8988T (cell line): Measurements from ENCODE around the gene MATN1.
A peak's percentile ranks its signal among the peaks of the same experiment; 100 is the strongest.

Source experiments
- DNase-seq: peaks from one replicate; pipeline ENCODE4 v3.0.0; 2011

The MATN1 gene

DNA sequence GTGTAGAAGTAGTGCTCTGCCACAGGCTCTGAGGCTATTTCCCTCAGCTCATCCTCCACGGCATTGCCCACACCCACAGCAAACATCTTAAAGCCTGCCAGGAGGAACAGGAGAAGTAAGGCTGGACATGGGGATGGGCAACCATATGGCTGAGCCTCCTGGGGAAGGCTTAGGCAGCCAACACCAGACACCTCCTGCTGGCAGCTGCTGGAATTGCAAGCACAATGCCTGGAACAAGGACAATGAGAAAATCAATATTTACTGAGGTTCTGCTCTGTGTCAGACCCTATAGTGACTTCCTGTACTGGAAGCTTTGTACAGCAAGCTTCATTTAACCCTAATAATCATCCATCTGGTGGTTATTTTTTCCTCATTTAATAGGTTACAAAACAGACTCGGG is 8.2 kb downstream of the MATN1 start:
- DNase-seq: no peak

DNA sequence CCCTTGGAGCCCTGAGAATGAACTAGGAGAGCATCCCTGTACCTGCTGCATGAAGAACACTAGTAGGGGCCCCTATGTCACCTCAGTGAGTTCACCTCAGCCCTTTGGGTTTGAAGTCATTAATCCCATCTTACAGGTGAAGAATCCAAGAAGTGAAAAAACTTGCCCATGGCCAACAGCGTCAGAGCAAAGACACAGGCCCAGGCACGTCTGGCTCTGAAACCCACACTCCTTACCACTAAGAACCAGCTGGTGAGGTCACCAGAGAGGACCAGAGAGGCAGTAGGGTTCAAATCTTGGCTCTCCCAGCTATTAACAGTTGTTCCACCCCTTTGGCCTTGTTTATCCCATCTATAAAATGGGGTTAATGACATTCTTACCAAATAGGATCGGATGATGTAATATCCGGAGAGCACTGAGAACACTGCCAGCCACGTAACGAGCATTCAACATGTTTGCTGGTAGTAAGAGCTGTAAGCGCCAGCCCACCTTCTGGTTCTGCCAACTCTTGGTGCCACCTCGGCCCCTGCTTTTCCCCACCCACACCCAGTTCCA is 8.8 kb downstream of the MATN1 start:
- DNase-seq: no peak

DNA sequence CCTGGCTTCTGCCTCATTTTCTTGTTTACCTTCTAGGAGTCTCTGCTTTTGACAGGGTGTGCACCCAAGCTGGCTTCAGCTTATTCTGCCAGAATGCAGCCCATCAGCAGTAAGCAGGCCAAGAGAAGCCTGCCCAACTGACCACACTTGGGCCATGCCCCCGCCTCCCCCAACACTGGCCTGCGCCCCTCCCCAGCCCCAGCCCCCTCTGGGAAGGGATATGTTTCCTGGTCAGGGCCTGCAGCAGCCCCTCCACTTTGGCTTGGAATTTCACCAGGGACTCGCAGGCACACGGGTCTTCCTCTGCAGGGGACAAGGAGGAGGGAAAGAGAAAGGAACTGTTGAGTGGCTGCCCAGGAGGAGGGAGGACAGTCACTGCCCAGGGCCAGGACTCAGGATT is 9.4 kb downstream of the MATN1 start:
- DNase-seq: no peak

DNA sequence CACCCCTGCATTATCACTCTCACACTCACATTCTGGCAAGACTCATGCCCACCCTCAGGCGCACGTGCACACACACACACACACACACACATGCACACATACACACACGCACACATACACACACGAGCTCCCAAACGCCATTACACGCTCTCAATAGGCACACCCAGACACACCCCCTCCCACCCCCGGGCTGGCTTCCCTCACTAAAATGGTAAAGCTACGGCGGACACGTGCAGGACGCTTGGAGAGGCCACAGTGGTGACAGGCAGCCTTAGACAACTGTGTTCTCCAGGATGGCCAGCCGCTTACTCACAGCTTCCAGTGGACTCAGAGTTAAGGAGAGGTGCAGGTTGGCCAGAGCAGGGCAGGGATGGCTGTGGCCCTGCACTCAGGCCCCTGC is 10.1 kb downstream of the MATN1 start:
- no peak for DNase-seq

DNA sequence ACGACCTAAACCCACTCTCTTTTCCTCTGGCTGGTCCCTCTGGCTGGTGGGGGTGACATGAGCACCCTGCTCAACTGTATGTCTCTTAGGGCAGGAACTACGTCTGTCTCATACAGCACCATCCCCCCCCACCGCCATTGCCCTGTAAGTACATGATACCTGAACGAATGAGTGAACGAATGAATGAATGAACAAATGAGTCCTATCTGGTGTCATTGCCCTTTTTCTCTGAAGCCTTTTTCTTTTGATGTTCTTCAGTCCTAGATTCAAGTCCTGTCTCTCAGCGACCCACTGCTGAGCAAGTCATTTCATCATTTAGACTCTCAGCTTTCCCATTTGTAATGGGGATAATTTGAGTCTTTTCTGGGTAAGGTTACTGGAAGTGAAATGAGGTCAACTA is 10.8 kb downstream of the MATN1 start:
- no peak for DNase-seq

DNA sequence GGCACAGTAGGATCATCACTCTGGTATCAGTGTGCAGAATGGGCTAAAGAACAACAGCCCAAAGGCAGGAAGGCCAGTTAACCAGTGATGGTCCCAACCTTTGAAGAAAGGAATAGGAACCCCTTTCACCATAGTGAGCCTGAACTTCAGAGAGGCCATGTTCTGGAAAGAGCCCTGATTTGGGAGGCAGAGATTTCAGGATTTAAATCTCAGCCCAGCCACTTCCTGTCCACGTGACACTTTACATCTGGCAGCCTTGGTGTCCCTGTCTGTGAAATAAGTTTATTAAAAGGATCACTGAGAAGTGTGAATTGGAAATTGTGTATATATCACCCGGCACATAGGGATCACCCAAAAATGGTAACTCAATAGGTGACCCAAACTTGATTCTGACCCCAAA is 13.0 kb downstream of the MATN1 start:
- DNase-seq: no peak

DNA sequence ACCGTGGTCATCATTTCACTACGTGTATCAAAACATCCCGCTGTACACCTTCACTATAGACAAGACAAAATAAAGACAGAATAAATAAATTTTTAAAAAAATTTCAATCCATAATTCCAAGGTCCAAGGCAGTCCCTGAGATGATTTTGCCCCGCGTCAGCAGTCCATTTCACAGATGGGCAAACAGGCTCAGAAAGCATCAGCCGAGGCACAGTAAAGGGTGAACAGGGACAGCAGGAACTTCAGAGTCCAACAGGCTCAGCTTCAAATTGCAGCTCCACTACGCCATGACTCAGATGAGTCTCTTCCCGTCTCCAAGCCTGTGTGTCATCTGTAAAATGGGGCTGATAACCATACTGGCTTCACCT is 15.0 kb downstream of the MATN1 start:
- no peak for DNase-seq

DNA sequence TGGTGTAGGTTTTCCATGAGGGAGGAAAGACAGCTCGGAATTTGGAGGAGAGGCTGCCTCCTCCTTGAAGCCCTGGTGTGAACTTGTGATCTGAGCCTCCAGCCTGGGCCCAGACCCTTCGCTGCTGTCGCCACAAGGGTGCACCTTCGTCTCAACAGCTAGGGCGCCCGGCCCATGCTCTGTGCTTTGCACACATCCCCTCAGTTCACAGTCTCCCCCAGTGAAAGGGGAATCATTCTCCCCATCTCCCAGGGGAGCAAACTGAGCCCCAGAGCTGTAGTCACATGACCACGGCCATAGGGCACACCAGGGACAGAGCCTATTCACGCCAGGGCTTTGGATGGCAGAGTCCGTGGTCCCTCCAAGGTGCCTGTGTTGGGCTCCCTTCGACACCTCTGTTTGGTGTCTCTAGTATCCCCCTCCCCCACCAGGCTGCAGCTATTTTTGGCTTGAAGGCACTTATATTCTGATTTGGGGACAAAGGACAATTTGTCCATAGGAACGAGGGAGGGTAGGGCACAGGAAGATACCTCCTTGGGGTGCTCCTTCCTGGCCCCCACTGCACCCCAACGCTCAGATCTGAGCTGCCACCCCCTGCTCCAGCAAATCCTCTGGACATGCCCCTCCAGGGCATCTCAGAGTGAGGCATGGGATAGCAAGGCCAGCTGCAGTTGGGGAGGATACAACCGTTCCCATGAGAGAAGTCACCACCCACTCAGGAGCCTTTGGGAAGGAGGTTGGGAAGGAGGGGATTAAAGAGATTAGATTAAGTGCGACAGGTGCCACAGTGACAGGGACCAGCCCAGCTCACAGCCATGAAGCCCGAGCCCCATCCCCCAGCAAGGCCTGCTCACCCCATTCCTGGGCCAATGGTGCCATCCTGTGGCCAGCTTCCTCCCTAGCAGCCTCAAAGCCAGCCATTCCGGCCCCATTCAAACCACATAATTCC is 15.7 kb downstream of the MATN1 start:
- peak; percentile 75 for DNase-seq

DNA sequence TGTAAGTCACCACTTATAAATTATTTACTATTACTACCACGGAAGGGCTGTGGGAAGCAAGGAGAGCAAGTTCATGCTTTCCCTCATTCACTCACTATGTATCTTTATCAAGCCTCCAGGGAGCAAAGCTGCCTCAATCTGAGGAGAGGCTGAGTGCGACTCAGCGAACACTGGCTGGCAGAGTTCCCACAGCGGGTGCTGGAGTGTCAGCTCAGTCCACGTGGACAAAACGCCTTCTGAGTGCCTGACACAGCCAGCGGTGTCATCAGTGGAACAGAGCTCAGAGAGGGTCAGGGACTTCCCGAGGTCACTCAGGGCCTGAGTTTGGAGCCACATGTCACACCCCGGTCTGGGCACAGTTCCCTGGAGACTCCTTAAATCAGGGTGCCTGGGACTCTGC is 16.9 kb downstream of the MATN1 start:
- no peak for DNase-seq

DNA sequence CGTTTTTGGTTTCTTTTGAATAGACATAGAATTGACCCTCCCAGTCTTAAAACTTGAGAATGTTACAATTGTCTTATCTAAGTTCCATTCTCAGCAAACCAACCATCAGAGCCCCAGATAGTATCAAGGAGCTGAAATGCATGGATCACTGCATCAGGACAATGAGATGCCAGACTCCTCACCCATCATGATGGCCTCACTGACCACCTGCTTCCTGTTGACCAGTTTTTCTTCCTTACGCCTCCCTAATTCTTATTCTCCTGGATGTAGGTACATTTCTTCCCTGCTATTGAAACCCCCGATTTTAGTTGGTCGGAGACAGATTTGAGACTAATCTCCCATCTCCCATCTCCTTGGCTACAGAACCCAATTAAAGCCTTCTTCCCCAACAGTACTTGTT is 17.7 kb downstream of the MATN1 start:
- DNase-seq: no peak

DNA sequence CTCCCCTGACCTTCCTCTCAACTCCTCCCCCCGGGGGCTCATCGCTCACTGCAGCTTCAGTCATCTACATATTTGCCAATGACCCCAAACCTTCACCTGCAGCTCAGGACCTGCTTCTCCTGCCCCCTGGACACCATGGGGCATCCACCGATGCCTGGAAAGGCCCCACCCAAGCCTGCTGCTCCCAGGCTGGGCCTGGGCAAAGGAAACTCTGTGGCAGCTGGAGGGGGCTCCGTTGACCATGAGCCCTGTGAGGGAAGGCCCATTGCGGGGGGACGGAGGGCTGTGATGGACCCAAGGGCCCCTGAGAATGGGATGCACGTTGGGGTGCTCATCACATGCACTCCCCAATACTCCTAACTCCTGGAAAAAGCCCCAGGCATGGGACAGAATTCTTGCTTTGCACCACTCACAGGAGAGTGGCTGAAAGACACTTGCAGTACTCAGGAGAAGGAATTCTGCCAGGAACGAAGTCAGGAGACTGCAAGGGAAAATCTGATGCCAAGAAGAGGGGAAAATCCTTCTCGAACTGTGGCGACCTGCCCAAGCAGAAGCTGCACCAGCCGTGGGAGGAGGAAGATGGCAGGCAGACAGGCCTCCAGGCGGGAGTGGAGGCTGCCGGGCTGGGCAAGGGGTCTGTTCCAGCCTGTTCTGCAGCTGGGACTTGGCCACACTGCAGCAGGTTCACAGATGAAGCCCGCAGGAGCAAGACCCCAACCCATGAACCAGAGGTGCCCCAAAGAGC is 18.4 kb downstream of the MATN1 start:
- no peak for DNase-seq

DNA sequence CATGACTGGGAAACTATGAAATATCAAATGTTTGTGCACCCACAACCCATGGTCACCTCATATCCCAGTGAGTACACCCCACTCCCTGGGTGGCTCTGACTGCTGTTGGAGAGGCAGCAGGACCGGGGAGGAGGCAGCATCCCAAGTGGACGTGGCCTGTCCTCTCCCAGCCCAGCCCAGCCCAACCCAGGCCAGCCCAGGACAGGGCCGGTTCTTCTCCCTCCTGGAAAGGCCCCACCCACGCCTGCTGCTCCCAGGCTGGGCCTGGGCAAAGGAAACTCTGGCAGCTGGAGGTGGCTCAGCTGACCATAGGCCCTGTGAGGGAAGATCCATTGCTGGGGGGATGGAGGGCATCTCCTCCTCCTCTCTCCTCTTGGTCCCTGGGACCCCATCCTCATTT is 19.1 kb downstream of the MATN1 start:
- DNase-seq: no peak

DNA sequence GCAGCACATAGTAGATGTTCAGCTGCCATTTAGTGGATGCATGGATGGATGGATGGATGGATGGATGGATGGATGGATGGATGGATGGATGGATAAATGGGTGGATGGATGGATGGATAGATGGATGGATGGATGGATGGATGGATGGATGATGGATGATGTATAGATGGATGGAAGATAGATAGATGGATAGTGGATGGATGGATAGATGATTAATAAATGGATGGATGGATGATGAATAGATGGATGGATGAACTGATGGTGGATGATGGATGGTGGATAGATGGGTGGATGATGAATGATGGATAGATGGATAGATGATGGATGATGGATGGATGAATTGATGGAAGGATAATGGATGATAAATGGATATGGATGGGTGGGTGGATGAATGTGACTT is 20.6 kb downstream of the MATN1 start:
- no peak for DNase-seq

DNA sequence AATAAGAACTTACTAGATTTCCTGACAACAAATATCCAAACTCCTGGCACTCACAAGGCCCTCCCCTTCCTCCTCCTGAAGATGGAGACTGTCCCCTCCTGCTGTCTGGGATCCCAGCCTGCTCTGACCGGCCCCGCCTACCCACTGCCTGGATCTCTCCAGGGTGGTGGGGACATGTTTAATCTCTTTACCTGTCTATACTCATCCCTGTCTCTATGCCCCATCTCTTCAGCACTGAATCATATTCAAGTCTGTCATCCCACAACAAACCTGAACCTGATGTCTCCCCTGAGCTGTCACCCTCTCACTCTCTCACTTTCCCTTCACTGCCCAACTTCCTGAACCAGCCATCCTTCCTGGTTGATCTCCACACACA is 22.1 kb downstream of the MATN1 start:
- no peak for DNase-seq

DNA sequence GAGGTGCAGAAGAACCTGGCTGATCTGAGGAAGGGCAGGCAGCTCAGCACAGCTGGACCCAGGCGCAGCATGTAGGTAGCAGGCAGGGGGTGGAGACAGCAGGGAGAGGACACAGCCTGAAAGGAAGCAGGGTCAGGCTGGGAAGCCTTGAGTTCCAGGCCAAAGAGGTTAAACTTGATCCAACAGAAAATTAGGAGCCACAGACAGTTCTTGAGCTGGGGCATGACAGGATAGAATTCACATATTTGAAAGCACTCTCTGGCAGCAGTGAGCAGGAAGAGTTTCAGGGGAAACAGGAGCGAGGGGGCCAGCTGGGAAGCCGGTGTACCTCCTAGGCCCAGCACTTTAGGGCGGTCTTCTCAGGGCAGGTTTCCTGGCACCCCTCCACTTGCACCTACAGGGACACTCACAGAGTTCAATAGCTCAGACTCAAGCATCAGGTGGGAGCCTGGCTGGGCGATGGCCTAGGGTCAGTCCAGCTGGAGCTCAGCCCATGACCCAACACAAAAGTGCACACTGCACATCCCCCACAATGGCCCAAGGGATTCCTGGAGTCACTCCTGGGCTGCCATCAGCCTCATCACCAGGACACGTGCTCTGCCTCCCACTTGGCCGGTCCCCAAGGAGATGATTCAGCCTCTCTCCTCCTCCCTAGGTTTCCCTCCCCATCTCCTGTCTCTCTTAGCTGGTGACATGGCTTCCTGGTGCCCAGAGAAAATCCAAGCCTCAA is 22.7 kb downstream of the MATN1 start:
- no peak for DNase-seq

DNA sequence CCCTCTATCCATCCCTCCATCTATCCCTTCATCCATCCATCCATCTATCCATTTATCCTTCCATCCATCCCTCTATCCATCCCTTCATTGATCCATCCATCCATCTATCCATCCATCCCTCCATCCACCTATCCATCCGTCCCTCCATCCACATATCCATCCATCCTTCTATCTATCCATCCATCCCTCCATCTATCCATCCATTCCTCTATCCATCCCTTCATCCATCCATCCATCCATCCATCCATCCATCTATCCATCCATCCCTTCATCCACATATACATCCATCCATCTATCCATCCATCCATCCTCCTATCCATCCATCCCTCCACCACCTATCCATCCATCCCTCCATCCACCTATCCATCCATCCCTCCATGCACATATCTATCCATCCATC is 23.6 kb downstream of the MATN1 start:
- DNase-seq: no peak

DNA sequence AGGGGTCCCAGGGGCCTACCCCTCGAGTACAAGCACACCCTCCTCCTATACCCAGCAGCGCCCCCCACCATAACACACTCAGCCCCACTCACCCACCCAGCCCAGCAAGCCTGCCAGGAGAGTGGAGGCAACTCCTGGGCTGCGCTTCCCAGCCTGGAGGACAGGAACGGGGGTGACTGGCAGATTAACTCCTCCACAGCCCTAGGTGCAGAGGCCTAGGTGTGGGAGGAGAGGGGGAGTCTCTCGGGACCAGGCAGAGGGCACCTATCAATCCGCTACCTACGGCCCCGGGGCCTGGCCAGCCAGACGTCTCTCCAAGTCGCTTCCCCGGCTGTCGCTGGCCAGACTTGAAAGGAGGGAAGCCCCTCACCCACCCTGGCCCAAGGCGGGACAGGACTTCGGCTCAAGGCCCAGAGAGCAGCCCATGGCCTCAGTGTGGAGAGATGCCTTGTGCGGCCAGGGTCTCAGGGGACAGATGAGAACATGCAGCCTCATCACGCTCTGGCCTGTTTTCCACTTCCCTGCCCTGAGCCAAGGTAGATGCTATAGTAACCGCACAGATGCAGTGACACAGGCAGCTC is 24.9 kb downstream of the MATN1 start:
- DNase-seq: no peak

DNA sequence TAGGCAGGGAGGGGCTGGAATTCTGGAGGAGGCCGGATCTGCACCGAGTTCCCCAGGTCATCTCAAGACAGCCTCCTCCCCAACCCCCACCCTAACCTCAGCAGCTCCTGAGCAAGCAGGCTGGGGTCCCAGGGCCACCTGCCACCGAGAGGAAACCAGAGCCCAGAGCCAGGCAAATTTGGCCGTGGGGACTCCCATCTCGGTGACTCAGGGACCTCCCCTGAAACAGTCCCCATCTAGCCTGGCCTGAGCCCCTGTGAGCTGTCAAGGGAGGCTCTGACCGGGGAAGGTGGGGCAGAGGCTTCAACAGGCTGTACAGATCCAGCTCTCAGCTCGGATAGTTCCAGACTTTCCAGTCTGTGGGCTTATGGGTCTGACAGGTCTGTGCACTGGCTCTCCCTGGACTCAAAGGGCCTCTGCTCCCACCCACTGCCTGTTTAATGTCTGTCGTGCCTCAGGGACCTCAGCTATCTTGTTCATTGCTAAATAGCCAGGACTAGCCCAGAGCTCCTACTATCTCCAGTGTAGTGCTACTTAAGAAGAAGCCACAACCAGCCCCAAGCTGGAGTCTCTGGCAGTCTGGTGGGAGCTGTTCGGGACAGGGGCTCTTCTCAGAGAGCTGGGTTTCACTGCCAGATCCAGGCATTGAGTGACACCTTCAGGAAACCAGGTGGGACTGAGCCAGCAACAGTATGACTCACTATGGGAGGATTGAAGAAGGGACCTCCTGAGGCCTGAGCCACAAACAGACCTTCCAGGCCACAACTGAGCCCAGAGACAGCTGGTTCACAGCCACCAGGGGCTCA is 25.6 kb downstream of the MATN1 start:
- DNase-seq: peak; percentile 48

DNA sequence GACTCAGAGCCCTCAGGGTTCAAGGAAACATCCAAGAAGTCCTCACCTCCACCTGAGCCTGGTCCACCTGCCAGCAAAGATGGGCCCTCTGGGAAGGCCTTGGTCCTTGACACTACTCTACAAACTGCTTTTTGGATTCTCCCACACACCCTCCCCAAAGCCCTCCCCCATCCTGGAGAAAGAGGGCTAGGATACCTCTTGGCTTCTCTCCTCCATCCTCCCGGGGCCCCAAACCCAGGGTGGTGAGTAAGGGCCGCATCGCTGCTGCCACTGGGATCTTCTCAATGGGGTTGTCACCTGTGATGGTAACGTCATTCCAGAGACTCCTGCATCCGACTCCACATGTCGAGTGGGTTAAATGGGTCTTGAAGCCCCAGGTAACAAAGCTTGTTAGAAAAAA is 26.6 kb downstream of the MATN1 start:
- DNase-seq: no peak

DNA sequence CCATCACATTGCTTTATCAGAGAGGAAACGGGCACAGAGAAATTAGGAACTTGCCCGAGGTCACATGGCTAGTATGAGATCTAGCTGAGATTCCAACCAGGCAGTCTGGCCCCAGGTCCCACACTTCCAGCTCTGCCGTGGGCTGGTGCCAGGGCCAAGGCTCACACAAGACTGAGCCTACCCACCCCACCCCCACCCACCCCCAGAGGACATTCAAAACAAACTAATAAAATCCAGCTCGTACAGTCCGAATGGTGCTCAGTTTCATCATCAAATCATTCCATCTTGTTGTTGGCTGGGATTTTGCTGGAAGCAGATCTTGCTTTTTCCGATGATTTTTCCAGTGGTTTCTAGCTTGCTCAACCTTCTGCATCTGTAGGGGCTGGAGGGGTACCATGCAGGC is 27.9 kb downstream of the MATN1 start:
- DNase-seq: no peak

DNA sequence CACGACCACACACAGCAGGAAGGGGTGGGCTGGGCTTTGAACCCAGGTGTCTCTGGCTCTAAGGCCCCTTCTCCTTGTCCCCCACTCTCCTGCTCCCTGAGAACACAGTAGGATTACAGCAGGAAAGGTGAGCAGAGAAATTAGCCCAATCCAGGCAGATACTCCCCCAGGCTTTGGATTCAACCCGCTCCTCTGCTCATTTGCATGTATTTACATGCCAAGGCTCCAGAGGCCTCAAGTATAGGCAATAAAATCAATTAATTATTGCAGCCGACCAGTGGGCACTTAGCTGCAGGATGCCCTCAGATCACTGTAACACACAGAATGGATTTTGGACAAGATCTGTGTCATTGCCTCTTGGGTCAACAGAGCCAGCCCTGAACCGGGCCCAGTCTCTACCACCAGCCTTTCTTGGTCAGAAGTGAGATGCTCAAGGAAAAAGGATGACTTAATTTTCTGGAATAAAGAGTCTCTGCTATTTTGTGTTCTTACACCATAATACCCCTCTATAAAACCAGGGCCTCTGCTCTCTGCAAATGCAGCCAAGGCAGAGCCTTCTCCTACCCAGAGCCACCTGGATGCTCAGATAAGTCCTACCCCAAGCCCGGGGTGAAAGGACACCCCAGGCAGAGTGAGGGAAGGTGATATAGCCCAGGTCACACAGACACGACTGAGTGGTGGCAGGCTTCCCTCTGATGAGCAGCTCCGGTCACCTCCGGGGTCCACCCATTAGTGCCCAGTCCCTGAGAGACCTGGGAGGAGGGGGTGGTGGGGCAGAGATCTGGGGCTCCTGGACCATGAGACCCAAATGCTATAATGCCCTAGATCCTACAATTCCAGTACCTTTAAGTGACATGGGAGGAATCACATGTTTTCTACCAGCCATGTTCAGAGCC is 28.9 kb downstream of the MATN1 start:
- DNase-seq: no peak
